GM21737 (cell line): ENCODE measurements around the gene LGALS3.
A peak's percentile ranks its signal among the peaks of the same experiment; 100 is the strongest.
"Not testable (repeated sequence)": the region's sequence is repeated elsewhere in the genome, so short reads cannot be mapped to it uniquely, and the experiment has no call there.

Experiments used
- ATAC-seq: cut with Tn5 transposase; IDR thresholded peaks from one replicate; pipeline ENCODE4 v1.9.1; 2021; ENCODE audit warnings: mild to moderate bottlenecking, moderate library complexity; ENCODE audit not compliant: unreplicated experiment

Gene LGALS3

GRCh38 chr14:55129086-55129427 is at the start of gene LGALS3:
LGALS3 (plus strand) TSS chr14:55129252; CDS start chr14:55137374, 8,122 bp downstream.
- peak; percentile 54 for ATAC-seq

DNA sequence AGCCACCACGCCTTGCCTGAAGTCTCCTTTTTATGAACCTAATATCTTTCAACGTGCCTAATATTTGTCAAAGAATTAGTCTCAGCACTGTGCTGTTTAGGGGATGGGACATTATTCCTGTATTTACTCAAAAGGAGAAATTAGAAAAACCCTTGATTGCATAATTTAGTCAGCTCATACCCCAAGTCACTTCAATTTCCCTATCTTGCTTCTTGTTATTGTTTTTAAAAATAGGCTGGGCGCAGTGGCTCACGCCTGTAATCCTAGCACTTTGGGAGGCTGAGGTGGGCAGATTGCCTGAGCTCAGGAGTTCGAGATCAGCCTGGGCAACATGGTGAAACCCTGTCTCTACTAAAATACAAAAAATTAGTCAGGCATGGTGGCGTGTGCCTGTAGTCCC is 49.1 kb upstream of the LGALS3 start:
- not testable (repeated sequence) for ATAC-seq

DNA sequence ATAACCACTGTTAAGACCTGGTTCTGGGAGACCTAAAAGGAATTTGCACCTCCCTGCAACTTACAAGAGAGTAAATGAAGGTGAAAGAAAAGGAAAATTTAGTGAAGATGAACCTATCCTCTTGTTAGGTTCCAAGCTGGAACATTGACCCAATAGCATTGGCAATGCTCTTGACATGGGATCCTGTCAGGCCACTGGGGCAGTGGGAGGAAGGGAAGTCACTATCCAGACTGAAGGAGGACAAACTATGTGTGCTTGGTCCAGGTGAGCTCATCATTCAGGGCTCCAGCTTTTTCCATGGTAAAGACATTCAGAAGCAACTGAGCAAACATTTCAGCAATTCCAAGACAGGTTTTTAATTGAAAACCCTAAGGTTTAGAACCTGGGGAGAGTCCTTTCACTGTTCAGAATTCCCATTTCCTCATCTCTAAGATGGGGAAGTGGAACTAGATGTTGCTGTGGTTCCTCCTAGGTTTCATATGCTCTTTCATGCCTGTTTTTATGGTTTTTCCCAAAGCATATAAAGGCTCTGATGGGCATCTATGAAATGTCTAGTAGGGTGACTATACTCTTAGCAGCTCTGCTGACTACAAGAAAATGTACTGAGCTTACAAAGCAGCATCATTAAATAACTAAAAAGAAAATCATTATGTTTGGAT is 44.5 kb upstream of the LGALS3 start:
- ATAC-seq = no peak

DNA sequence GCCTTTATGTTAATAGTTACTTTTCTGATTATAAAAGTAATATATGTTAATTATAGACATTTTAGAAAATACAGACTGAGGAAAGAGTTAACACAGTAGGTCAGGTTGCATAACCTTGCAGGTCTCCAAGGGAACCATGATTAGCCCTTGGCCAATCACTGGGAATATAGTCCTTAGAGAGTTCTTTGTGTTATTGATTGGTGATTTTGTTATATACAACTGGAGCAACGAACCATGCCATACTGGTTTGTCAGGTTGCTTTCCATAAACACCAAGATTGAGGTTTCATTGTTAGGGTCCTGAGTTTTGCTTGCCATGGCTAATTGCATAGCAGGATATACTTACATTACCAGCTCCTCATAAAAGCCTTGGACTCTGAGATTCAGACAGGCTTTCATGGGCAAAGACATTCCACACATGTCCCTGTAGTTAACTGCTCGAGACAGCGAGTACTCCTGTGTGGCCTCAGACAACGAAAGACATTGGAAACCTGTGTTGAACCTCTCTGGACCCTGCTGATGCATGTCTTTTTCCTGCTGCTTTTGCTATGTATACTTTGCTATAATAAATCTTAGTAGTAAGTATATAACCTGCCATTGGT is 43.9 kb upstream of the LGALS3 start:
- ATAC-seq = no peak

DNA sequence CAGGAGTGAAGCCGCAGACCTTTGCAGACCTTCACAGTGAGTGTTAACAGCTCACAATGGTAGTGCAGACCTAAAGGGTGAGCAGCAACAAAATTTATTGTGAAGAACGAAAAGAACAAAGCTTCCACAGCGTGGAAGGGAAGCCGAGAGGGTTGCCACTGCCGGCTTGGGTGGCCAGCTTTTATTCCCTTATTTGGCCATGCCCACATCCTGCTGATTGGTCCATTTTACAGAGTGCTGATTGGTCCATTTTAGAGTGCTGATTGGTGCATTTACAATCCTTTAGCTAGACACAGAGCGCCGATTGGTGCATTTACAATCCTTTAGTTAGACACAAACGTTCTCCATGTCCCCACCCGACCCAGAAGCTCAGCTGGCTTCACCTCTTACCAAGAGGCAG is 42.1 kb upstream of the LGALS3 start:
- no peak for ATAC-seq

- no peak for ATAC-seq
Observed at GRCh38 chr14:55088356-55088755, 40.7 kb upstream of the LGALS3 start.

DNA sequence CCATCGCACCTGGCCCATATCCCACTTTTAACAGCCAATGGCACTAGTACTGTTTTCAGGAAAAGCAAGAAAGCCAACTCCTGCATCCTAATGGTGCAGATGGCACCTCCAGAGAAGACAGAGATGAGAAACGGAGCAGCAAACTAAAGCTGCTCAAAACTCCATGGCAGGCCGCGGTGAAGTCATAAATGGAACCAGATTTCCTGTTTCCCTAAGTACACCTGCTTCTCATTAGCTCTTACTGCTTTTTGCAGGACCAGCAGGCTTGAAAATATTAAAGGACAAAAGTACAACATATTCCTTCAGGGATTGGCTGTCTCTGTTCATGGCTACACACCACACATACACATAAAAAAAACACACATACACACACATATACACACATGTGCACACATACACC is 36.7 kb upstream of the LGALS3 start:
- ATAC-seq = no peak

GRCh38 chr14:55094292-55095157 is 34.5 kb upstream of the LGALS3 start:
- no peak for ATAC-seq

DNA sequence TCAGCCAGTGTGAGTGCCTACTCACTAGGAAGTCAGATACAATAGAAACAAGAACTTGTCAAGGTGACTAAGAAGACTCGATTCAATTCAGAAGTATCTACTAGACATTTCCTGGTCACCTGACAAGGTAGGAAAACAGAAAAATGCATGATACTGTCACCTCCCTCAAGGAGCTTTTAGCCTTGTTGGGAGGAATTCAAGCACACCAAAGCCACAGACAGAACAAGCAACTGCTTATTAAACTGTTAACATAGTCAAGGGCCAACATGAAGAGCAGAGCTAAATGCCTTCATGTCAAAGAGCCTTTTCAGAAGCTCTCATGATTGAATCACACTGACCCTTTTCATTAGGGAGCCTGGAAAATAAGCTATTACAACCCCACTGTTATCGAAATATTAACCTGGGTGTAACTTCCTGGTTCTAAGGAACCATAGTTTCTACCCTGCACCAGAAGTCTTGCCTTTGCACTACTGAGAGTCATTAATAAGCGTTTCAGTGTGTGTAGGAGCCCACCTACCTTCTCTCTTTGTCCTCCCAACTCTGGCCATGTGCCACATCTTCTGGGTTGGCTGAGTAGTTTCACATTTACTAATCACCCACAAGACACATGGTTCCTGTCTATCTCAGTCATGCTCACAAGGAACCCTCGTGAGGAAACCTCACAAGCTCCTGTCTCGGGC is 31.0 kb upstream of the LGALS3 start:
- ATAC-seq = peak; percentile 54

- no peak for ATAC-seq
Observed at GRCh38 chr14:55098561-55098898, 30.5 kb upstream of the LGALS3 start.

DNA sequence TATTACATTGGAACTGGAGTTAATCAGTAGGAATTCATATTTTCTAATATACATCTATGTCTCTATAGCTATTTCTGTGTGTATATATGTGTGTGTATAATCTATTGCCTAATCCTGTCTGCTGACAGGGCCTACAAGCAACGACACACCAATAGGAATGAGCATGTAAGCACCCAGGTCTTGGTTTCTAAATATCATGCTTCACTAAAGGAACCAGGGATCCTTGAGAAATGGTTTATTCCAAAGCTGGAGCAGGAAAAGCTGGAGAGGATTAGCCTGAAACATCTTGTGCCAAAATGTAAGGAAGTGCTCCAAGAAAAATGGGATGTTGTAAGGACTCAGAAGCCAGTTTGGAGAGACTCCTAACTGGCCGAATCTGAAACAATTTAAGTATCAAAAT is 29.3 kb upstream of the LGALS3 start:
- ATAC-seq = no peak

GRCh38 chr14:55101698-55102097 is 27.4 kb upstream of the LGALS3 start:
- no peak for ATAC-seq

DNA sequence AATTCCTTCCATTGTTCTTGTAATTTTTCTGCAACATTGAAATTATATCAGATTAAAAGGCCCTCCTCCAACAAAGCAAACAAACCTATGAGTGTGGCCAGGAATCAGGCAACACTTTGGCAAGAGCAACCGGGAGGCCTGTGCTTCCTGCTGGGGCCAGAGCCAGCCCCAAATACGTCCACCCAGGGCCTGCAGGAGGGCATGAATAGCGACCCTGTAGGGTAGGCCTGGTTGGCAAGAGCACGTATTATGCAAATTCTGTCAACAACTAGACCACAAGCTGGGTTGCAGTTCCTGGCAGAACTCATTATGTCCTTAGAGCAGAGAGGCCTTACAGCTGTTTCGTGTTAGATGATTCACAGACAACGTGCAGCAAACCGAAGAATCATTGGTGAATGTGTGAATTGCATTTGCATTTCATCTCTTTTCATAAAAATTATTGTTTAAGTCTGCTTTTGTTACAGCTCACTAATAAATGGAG is 26.9 kb upstream of the LGALS3 start:
- peak; percentile 71 for ATAC-seq

GRCh38 chr14:55103005-55103640 is 25.9 kb upstream of the LGALS3 start:
- peak; percentile 37 for ATAC-seq

DNA sequence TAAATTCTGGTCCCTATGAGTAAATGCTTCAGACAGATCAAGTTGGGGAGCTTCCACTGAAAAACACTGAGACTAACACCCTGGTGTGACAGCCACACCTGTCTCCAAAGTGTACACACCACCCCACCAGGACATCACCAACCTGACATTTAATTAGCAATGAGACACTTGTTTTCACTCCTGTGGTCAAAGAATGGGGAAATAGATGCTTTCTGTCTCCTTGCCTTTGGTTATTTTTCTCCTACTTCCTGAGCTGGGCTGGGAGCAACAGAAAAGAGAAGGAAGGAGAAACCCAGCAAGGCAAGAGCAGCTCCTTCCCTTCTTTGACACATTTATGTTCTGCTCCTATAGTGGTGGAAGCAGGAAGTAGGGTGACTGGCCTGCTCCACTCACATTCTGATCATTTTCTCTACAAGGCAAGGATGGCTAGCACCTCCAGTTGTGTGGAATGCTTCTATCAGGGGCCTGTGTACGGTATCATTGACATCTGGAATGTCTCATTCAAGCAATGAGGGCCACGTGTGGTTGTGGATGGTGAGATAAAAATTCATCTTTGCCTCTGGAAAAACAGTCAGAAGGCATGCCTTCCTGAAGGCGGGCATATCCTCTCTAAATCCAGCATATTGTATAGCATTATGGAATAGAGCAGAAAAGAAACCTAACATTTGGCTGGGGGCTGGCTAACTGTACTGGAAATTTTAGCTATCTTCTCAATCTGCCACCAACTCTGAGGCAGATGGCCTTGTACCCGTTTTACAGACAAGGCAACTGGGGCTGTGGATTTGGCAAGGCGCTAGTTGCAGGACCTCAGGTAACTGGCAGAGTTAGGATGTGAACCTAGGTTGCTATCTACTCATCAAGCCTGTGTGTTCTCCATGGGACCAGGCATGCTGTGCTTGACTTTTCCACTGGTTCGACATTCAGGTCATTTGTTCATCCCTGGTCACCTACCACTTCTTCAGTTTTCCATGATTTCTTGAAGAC is 24.8 kb upstream of the LGALS3 start:
- no peak for ATAC-seq

DNA sequence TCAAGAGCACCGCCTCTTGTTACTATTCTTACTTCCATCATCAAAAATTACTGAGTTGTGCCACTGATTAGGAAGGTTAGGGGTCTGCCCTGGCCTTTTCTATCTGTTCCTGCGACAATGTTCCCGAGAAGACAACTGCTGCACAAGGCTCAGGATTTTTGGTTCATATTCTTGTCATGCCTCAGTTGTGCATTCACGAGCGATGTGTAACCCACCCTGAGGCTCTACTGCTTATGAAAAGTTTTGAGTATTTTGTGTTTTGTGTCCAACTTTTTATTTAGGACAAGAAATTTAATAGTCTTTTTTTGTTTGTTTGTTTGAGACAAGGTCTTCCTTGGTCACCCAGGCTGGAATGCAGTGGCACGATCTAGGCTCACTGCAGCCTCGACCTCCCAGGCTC is 23.1 kb upstream of the LGALS3 start:
- ATAC-seq = no peak

DNA sequence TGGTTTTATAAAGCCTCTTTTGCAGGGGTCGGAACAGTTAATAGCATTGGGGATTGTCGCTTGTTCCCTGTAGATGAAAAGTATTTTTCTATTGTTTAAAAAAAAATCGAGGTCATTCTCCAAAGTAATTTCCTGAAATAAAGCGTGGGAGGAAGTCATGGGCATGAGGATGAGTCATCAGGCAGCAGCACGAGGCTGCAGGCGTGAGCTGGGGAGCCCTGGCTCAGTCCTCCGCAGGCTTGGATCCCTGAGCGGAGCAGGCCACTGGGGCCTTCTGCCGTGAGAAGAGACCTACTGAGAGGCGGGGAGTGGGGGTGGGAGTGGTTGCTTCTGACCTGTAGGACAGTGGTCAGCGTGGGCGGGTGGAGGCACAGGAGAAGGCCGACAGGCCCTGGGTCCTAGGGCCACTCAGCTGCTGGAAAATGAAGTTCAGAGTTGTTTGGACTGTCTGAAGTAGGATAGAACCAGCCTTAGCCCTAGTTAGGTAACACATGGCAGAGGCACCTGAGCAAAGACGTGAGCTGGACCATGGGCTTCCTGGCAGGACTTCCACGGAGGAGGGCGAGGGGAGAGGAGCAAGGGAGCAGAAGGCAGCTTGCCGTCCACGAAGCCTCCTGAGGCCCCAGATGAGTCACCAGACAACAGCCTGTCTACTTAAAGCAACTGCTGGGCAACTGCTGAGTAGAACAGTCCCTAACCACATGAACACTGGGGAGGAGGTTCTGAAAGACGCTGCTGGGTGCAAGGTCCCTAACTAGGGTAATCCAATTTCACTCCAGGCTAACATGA is 21.1 kb upstream of the LGALS3 start:
- no peak for ATAC-seq

GRCh38 chr14:55109836-55110235 is 19.2 kb upstream of the LGALS3 start:
- ATAC-seq = no peak

DNA sequence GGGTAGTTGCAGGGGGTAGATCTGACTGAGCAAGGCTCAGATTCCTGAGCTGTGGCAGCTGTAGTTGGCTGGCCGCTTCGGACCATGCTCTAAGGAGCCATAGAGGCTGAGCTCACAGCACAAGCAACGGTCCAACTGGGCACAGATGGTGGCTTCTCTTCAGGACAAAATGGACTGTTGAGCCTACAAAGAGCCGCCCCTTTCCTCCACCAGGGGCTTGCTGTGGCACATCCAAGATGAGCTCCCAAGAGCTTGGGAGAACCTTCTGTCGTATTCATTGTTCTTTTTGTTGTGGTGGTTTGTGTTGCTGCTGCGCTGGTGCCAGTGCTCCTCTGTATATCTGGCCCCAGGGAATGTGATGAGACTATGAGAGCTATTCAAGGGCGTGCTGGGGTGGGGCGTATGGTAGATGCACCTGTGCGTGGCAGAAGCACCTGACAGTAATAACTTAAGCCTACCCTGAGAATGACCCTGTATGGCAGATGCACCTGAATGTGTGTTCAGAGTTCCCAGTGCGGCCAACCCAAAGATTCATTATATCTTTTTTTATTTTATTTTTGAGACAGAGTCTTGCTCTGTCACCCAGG is 17.8 kb upstream of the LGALS3 start:
- ATAC-seq = no peak
